ENCODE measurements around the gene APP.

APP gene

DNA sequence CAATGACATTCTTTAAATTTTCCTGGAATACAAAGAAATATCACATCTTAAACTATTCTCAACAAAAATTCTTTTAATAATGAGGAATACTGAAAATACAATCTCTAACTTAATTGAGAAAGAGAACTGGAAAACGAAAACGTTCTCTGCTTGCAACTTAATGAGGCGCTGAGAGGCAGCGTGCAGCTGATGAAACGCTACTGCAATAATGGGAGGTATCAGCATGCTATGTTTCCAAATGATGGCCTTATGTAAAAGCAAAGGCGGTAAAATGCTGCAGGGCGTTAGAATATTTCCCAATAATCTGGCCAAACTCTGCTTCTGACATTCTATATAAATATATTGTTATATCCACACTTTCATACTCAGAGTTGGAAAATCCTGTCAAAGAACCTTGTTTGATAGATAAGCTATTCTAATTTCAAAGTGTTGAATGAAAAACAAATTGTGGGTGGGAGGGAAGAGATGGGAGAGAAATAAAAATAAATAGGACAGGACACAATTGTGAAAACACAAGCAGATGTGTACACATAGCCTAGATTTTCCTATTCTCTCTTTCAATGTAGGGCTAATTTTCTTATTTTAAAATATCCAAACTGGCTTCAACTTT, 70.9 kb downstream of the APP start:
- TF ChIP-seq CEBPB (IDR thresholded peaks at IDR 0.05) (peak; percentile 69), TEAD4 (IDR thresholded peaks at IDR 0.05) (no peak), TAF1 (IDR thresholded peaks at IDR 0.05; ENCODE audit: low read depth) (no peak), TCF12 (IDR thresholded peaks at IDR 0.05; ENCODE audit: low read depth) (no peak)
- TF ChIP-seq, protein P1, sequence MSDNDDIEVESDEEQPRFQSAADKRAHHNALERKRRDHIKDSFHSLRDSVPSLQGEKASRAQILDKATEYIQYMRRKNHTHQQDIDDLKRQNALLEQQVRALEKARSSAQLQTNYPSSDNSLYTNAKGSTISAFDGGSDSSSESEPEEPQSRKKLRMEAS (IDR thresholded peaks at IDR 0.05): peak; percentile 38; the same call in 1 of the 2 replicates

DNA sequence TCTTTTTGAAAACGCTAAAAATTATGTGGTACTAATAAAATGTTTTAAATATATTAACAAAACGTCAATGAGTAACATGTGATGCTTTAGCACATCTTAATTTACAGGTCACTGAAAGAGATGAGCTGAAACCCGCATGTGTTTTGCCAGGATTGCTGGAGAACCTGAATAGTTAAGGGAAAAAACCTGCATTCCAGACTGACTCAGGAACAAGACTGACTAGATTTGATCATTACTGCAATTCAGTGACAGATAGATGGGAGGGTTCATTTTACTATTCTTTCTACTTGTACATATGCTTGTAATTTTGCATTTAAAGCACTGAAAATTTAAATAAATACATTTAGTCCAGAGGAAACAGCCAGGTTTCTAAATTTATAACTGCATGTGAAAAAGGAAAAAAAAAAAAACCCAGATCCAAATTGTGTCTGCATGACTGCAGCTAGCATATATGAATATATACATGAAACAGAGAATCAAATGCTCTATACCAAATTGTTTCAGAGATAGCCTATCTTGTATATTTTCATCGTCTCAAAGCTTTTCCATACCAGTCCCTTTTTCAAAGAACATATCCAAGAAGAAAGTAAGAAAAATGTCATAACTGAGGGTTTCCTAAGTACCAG, 71.7 kb downstream of the APP start:
- TF ChIP-seq EGR1 (IDR thresholded peaks at IDR 0.05): no peak
- TF ChIP-seq FOXM1 (IDR thresholded peaks at IDR 0.05; ENCODE audit: borderline replicate concordance, low read depth): no peak
- TF ChIP-seq, protein P1 (IDR thresholded peaks at IDR 0.05): no peak
- no peak for TF ChIP-seq YY1 (IDR thresholded peaks at IDR 0.05; ENCODE audit: low read depth)
- TF ChIP-seq TEAD4 (IDR thresholded peaks at IDR 0.05): 0 out of 2 replicates have a peak, but pooled peaks have one; percentile 49
- TF ChIP-seq TAF1 (IDR thresholded peaks at IDR 0.05; ENCODE audit: low read depth): no peak

DNA sequence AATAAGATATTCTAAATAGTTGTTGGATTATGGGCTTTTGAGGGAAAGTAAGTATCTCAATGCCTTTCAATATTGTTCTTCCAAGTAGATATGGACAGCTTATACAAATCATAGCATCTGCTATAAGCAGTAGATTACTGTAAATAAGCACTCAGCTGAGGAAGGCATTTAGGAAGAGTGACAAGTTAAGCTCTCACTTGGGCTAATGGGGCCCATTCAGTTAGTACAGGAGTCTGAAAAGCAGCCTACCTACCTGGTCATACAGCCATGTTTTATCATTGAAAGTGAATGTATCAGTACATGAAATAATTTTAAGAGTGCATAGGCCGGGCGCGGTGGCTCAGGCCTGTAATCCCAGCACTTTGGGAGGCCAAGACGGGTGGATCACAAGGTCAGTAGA, 73.1 kb downstream of the APP start:
- TF ChIP-seq YY1 (IDR thresholded peaks at IDR 0.05; ENCODE audit: low read depth) (no peak), TEAD4 (IDR thresholded peaks at IDR 0.05) (no peak), NFIC (IDR thresholded peaks at IDR 0.05) (no peak), CREB1 (IDR thresholded peaks at IDR 0.05; ENCODE audit: low read depth) (no peak), CEBPB (IDR thresholded peaks at IDR 0.05) (no peak), ZBTB7A (IDR thresholded peaks at IDR 0.05; ENCODE audit: low read depth) (no peak), TAF1 (IDR thresholded peaks at IDR 0.05; ENCODE audit: low read depth) (no peak), EGR1 (IDR thresholded peaks at IDR 0.05) (no peak), FOXM1 (IDR thresholded peaks at IDR 0.05; ENCODE audit: borderline replicate concordance, low read depth) (no peak), EP300 (IDR thresholded peaks at IDR 0.05; ENCODE audit: borderline replicate concordance) (no peak), TCF12 (IDR thresholded peaks at IDR 0.05; ENCODE audit: low read depth) (no peak), RAD21 (IDR thresholded peaks at IDR 0.05; ENCODE audit: low read depth) (no peak)
- TF ChIP-seq, protein P2, sequence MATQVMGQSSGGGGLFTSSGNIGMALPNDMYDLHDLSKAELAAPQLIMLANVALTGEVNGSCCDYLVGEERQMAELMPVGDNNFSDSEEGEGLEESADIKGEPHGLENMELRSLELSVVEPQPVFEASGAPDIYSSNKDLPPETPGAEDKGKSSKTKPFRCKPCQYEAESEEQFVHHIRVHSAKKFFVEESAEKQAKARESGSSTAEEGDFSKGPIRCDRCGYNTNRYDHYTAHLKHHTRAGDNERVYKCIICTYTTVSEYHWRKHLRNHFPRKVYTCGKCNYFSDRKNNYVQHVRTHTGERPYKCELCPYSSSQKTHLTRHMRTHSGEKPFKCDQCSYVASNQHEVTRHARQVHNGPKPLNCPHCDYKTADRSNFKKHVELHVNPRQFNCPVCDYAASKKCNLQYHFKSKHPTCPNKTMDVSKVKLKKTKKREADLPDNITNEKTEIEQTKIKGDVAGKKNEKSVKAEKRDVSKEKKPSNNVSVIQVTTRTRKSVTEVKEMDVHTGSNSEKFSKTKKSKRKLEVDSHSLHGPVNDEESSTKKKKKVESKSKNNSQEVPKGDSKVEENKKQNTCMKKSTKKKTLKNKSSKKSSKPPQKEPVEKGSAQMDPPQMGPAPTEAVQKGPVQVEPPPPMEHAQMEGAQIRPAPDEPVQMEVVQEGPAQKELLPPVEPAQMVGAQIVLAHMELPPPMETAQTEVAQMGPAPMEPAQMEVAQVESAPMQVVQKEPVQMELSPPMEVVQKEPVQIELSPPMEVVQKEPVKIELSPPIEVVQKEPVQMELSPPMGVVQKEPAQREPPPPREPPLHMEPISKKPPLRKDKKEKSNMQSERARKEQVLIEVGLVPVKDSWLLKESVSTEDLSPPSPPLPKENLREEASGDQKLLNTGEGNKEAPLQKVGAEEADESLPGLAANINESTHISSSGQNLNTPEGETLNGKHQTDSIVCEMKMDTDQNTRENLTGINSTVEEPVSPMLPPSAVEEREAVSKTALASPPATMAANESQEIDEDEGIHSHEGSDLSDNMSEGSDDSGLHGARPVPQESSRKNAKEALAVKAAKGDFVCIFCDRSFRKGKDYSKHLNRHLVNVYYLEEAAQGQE (IDR thresholded peaks at IDR 0.05; ENCODE audit: low read depth): no peak
- TF ChIP-seq, protein P3, sequence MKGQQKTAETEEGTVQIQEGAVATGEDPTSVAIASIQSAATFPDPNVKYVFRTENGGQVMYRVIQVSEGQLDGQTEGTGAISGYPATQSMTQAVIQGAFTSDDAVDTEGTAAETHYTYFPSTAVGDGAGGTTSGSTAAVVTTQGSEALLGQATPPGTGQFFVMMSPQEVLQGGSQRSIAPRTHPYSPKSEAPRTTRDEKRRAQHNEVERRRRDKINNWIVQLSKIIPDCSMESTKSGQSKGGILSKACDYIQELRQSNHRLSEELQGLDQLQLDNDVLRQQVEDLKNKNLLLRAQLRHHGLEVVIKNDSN (IDR thresholded peaks at IDR 0.05): no peak
- TF ChIP-seq, protein P1 (IDR thresholded peaks at IDR 0.05): no peak

DNA sequence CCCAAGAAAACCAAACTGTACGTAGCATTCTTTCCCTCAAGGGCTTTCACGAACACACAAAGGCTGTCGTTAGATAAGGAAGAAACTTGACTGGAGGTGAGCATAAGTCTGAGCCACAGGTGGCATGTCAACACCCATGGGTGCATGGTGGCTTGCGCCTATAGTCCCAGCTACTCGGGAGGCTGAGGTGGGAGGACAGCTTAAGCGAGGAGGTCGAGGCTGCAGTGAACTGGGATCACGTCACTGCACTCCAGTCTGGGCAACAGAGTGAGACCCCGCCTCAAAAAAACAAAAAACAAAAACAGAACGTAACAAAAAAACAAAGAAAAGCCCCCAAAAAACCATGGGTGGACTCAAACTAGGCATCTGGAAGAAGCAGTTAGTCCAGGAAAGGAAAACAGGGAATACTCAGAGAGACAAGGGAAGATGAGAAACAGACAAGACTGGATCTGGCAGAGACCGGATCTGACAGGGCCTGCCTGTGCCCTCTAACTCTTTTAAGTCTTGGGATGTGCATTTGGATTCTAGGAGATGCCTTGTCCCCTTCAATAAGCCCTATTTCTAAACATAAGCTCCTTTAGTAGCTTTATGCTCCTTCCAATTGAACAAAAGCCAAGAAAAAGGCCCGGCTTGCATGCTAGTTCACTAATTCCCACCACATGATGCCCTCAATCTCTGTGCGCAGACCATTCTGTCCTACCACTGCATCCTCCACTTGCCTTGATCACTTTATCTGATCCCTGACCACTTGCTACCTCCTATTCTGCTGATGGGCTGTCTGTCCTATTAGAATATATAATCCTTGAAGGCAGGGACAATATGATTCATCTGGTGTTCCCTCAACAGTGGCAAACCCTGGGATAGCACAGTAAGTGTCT, 73.8 kb downstream of the APP start:
- TF ChIP-seq TCF12 (IDR thresholded peaks at IDR 0.05; ENCODE audit: low read depth): no peak
- TF ChIP-seq TAF1 (IDR thresholded peaks at IDR 0.05; ENCODE audit: low read depth): no peak
- no peak for TF ChIP-seq CREB1 (IDR thresholded peaks at IDR 0.05; ENCODE audit: low read depth)
- no peak for TF ChIP-seq TEAD4 (IDR thresholded peaks at IDR 0.05)
- TF ChIP-seq EP300 (IDR thresholded peaks at IDR 0.05; ENCODE audit: borderline replicate concordance): no peak
- no peak for TF ChIP-seq RAD21 (IDR thresholded peaks at IDR 0.05; ENCODE audit: low read depth)
- no peak for TF ChIP-seq EGR1 (IDR thresholded peaks at IDR 0.05)
- TF ChIP-seq, protein P3 (IDR thresholded peaks at IDR 0.05): no peak
- TF ChIP-seq YY1 (IDR thresholded peaks at IDR 0.05; ENCODE audit: low read depth): no peak
- no peak for TF ChIP-seq ZBTB7A (IDR thresholded peaks at IDR 0.05; ENCODE audit: low read depth)
- TF ChIP-seq, protein P1 (IDR thresholded peaks at IDR 0.05): no peak
- TF ChIP-seq FOXM1 (IDR thresholded peaks at IDR 0.05; ENCODE audit: borderline replicate concordance, low read depth): no peak
- TF ChIP-seq, protein P2 (IDR thresholded peaks at IDR 0.05; ENCODE audit: low read depth): no peak
- TF ChIP-seq NFIC (IDR thresholded peaks at IDR 0.05): no peak
- no peak for TF ChIP-seq CEBPB (IDR thresholded peaks at IDR 0.05)

Data from Ishikawa (cell line).